Mesothelial cell of epicardium (in vitro differentiated cells): ENCODE measurements around the gene PNPLA7. TPM values are rescaled to one million over a fixed set of nuclear protein-coding genes. Genes with fewer than 3 reads are reported as not detected.
A peak's percentile ranks its signal among the peaks of the same experiment; 100 is the strongest.

Experiments used
- DNase-seq, 2 experiments: peaks; one replicate each; pipeline ENCODE4 v3.0.0; 2021; ENCODE audit warnings: low spot score in 2 of 2; ENCODE audit not compliant: unreplicated experiment in 2 of 2
- H3K27ac Mint-ChIP-seq: 2 replicates; pipeline ENCODE4 v1.8.0; 2021; ENCODE audit warnings: mixed read lengths
- H3K27me3 Mint-ChIP-seq: 2 replicates; pipeline ENCODE4 v1.8.0; 2021; ENCODE audit warnings: low read depth, mixed read lengths
- H3K36me3 Mint-ChIP-seq: 2 replicates; pipeline ENCODE4 v1.8.0; 2021; ENCODE audit warnings: mixed read lengths
- H3K4me1 Mint-ChIP-seq: 2 replicates; pipeline ENCODE4 v1.8.0; 2021; ENCODE audit warnings: mixed read lengths
- H3K4me3 Mint-ChIP-seq: 2 replicates; pipeline ENCODE4 v1.8.0; 2021; ENCODE audit warnings: mild to moderate bottlenecking, moderate library complexity, mixed read lengths
- H3K9me3 Mint-ChIP-seq: 2 replicates; pipeline ENCODE4 v1.8.0; 2021; ENCODE audit warnings: mixed read lengths
- total RNA-seq: library from RNA; stranded (reverse); gene quantifications from 3 replicates; pipeline ENCODE4 v1.2.1, GENCODE V29; 2021
- TF ChIP-seq, protein P1 (sequence below): fragments of 200-600 bp; sonication (generic); IDR thresholded peaks from one replicate; pipeline ENCODE4 v1.5.0; 2021; ENCODE audit warnings: antibody characterized with exemption; ENCODE audit not compliant: unreplicated experiment

The PNPLA7 gene
- total RNA-seq, 1 donor from 2014 or later, result 5.7 TPM

DNA sequence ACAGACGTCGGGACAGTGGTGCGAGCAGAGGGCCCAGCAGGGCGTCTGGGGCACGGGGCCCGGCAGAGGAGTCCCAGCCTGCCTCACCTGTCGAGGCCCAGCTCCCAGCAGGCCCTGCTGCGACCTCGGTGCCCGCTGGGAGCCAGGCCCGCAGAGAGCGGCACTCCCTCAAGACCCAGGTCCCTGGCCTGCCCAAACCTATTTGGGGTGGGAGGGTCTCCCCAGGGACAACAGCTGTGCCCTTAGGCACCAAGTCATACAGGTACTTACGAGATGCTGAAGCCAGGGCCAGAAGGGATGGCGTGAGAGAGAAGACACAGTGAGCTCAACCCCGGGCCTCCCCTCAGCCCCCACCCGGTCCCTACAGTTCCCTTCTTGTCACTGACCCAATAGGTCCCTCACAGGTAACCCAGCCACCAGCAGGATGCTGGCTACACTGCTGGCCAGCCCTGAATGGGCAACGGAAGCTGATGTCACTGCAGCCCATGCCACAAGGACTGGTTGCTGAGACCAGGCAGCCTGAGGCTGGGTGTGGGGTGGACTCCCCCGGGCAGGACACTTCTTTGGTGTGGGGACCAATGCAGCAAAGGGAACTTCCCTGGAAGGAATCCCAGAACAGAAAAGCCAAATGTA is 94.7 kb downstream of the PNPLA7 start:
- Mint-ChIP-seq H3K4me3 (peak overlapping the region; percentile 30), H3K27ac (no peak overlapping the region), H3K27me3 (peaks cover 2% of the 10 kb centered on the region), H3K36me3 (peaks cover 3% of the 10 kb centered on the region), H3K9me3 (no peaks in the 10 kb centered on the region), H3K4me1 (peaks cover 13% of the 10 kb centered on the region)
- no peak for DNase-seq
- TF ChIP-seq, protein P1, sequence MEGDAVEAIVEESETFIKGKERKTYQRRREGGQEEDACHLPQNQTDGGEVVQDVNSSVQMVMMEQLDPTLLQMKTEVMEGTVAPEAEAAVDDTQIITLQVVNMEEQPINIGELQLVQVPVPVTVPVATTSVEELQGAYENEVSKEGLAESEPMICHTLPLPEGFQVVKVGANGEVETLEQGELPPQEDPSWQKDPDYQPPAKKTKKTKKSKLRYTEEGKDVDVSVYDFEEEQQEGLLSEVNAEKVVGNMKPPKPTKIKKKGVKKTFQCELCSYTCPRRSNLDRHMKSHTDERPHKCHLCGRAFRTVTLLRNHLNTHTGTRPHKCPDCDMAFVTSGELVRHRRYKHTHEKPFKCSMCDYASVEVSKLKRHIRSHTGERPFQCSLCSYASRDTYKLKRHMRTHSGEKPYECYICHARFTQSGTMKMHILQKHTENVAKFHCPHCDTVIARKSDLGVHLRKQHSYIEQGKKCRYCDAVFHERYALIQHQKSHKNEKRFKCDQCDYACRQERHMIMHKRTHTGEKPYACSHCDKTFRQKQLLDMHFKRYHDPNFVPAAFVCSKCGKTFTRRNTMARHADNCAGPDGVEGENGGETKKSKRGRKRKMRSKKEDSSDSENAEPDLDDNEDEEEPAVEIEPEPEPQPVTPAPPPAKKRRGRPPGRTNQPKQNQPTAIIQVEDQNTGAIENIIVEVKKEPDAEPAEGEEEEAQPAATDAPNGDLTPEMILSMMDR, result no peak

- TF ChIP-seq, protein P1, result no peak
- peak overlapping the region; percentile 75 for H3K27ac Mint-ChIP-seq
- H3K4me3 Mint-ChIP-seq, result peak overlapping the region; percentile 64
- H3K4me1 Mint-ChIP-seq, result peaks cover 12% of the 10 kb centered on the region
- H3K27me3 Mint-ChIP-seq, result peaks cover 1% of the 10 kb centered on the region
- H3K36me3 Mint-ChIP-seq, result peaks cover 3% of the 10 kb centered on the region
- DNase-seq, result peak in 1 of 2 experiments; percentile 21
- no peaks in the 10 kb centered on the region for H3K9me3 Mint-ChIP-seq
Measured at GRCh38 chr9:137454597-137455358, 95.4 kb downstream of the PNPLA7 start.

DNA sequence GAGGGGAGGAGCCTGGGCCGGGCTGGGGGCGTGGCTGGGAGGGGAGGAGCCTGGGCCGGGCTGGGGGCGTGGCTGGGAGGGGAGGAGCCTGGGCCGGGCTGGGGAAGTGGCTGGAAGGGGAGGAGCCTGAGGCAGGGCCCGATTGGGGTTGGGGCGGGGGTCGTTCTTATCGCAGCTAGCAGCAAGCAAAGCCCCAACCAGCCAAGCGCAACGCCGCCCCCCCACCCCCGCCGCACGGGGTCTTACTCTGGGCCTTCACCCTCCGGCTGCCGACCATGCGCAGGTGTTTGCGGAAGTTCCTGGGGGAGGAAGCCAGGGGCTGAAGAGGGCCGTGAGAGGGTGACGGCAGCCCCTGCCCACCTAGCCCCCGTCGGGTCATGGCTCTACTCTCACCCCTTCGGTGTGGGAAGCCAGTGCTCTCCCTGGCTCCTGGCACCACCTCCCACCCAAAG is 96.0 kb downstream of the PNPLA7 start:
- TF ChIP-seq, protein P1, result no peak
- H3K27me3 Mint-ChIP-seq, result no peaks in the 10 kb centered on the region
- H3K4me3 Mint-ChIP-seq, result peak overlapping the region; percentile 64
- peaks cover 11% of the 10 kb centered on the region for H3K4me1 Mint-ChIP-seq
- peak overlapping the region; percentile 75 for H3K27ac Mint-ChIP-seq
- no peaks in the 10 kb centered on the region for H3K9me3 Mint-ChIP-seq
- DNase-seq, result peak; percentile 43 to 72
- peaks cover 3% of the 10 kb centered on the region for H3K36me3 Mint-ChIP-seq

- H3K4me3 Mint-ChIP-seq, result peak overlapping the region; percentile 69
- no peaks in the 10 kb centered on the region for H3K9me3 Mint-ChIP-seq
- peak overlapping the region; percentile 67 for H3K27ac Mint-ChIP-seq
- peaks cover 11% of the 10 kb centered on the region for H3K4me1 Mint-ChIP-seq
- H3K36me3 Mint-ChIP-seq, result peaks cover 3% of the 10 kb centered on the region
- DNase-seq, result peak; percentile 61 to 79
- H3K27me3 Mint-ChIP-seq, result no peaks in the 10 kb centered on the region
- TF ChIP-seq, protein P1, result no peak
Measured at GRCh38 chr9:137453643-137454081, 96.5 kb downstream of the PNPLA7 start.

GRCh38 chr9:137452761-137453642 is 97.2 kb downstream of the PNPLA7 start:
- Mint-ChIP-seq H3K4me1 (peaks cover 11% of the 10 kb centered on the region), H3K27me3 (no peaks in the 10 kb centered on the region), H3K27ac (no peak overlapping the region), H3K36me3 (peaks cover 6% of the 10 kb centered on the region), H3K9me3 (no peaks in the 10 kb centered on the region), H3K4me3 (peak overlapping the region; percentile 69)
- TF ChIP-seq, protein P1, result no peak
- DNase-seq, result peak in 1 of 2 experiments; percentile 24
